COLO668 (cell line): Measurements from ENCODE around the gene CACNA2D2.

Source experiments
- DNase-seq: peaks from one replicate; lab custom pipeline; 2025; ENCODE audit not compliant: unreplicated experiment; lab: John Stamatoyannopoulos, UW

The CACNA2D2 gene

GRCh38 chr3:50502584-50503423 is 630 bp downstream of the CACNA2D2 start:
- no peak for DNase-seq

GRCh38 chr3:50502225-50502583 is 1.2 kb downstream of the CACNA2D2 start:
- DNase-seq: no peak

- no peak for DNase-seq
These were observed 7.6 kb downstream of the CACNA2D2 start for GRCh38 chr3:50495609-50496423.

GRCh38 chr3:50494126-50494525 is 9.3 kb downstream of the CACNA2D2 start:
- no peak for DNase-seq

DNA sequence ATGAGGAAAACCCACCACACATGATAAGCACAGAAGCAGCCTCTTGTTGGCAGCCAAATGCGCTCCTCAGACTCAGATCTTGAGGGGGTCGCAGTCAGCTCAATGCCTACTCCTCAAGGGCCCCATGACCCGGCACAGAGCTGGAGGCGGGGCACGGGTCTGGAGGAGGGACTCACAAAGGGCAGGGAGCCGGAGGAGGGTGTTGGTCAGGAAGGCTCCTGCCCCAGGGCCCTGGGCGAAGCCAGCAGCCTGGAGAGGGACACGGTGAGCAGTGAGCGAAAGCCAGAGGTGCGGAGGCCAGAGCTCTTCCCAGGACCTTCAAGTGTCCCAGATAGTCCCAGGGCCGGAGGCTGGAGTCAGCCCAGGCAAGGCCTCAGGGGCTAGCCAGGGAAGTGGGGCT is 9.8 kb downstream of the CACNA2D2 start:
- DNase-seq: no peak

DNA sequence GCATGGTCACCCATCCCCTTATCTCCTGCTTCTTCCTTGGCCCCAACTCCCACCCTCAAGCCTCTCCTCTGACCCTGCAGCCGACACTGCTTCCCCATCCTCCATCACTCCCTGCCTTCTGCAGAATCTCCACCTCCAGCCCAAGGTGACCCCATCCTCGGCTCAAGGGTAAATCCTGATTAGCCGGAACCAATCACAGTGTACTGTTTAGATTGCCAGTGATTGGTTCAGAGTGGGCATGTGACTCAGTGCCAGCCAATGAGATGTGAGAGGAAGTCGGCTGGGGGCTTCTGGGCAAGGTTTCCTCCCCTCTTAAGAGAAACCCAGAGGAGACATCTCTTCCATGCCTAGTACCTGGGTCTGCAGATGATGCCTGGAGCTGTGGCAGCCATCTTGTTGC is 10.3 kb downstream of the CACNA2D2 start:
- no peak for DNase-seq

- DNase-seq: no peak
These were observed 12.4 kb downstream of the CACNA2D2 start for GRCh38 chr3:50491023-50491422.

DNA sequence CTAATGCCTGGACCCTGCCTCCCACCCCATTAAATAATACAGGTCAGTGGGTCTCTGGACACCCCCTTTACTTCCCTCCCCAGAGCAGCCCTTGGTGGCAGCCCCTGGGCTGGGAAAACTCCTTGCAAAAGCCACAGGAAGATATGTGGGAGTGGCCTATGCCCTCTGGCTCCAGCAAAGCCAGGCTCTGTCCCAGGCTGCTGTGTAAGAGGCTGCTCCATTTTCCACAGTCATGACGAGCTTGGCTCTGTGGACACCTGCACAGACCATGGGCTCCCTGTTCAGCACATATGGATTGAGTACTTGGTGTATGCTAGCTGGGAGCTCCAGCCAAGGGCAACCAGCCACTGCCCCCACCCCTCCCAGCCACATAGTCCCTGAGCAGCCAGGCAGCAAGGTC is 13.0 kb downstream of the CACNA2D2 start:
- no peak for DNase-seq

DNA sequence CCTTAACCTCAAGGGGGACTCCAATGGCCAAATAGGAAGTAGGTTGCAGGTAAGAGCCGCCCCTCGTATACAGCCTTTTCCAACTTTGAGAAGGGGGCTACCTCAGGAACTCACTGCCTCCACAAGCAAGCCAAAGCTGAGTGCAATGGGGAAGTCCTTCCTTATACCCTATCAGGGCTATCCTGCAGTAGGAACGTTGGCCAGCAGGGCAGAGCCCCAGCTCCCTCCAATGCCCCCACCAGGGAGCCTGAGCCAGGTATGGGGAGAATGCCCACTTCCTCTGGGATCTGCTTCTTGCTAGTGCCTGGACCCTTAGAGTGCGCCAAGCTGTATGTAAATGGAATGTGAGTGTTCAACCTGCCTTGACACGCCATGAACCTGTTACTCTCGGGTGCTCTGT is 16.3 kb downstream of the CACNA2D2 start:
- no peak for DNase-seq

DNA sequence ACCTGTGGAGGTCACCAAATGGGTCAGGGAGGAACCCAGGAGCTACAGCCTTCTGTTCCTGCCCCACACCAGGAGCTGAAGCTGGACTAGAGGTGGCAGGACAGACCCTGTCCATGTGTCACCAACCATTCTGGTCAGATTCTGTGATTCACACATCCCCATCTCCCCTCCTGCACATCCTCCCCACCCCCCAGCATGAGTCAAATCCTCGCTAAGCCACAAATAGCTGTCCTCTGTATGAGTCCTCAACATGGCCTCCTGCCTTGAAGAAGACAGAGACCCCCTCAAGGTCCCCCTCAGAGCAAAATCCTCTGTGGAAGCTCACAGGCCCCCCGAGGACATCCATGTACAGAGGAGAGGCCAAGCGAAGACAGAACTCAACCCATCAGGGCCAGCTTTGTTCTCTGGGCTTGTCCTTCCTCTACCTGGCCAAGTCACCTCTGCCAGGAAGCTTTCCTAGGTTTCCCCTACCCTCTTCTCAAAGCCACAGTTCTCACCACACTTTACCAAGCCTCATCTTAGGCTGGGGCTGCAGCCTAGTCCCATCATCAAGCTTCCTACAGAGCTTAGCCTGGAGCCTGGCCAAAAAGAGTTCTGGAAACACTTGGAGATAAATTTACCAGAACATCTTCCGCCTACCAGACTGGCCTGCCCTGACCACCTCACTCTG is 17.1 kb downstream of the CACNA2D2 start:
- DNase-seq: no peak

GRCh38 chr3:50484722-50485121 is 18.7 kb downstream of the CACNA2D2 start:
- no peak for DNase-seq

- no peak for DNase-seq
These were observed 20.1 kb downstream of the CACNA2D2 start for GRCh38 chr3:50483374-50483773.

DNA sequence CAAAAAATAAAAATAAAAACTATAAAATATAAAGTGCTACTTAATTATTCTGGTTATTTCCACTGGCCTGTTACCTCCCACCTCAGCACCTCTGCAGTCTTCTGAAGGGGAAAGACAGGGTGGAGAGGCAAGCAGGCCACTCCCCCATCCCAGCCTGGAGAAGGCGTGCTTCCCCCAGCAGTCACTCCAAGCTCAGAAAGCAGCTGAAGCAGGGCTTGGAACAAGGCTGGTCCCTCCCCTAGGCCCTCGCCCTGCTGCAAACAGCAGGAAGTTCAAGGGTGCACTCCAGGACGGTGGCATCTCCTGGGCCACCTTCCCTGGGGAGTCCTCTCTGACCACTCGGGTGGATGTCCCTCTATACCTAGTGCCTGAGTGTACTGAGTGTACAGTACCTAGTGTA is 21.4 kb downstream of the CACNA2D2 start:
- no peak for DNase-seq

- DNase-seq: no peak
These were observed 23.0 kb downstream of the CACNA2D2 start for GRCh38 chr3:50480471-50480870.

DNA sequence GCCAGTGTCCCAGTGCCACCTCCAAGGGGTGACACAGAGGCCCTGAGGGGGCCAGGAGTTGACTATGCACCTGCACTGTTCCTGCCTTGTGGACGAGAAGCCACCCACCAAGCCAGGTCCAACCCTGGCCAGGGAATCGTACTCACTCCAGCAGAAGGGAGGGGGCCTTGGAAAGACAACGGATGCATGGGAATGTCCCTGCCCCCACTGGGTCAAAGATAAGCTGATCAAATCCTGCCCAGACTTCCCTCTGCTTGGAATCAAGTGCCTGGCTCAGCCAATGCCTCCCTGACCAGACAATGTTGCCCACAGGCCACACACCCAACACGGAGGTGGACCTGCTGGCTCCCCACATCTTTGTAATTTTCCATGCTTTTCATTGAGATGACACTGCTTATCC is 23.9 kb downstream of the CACNA2D2 start:
- DNase-seq: no peak

DNA sequence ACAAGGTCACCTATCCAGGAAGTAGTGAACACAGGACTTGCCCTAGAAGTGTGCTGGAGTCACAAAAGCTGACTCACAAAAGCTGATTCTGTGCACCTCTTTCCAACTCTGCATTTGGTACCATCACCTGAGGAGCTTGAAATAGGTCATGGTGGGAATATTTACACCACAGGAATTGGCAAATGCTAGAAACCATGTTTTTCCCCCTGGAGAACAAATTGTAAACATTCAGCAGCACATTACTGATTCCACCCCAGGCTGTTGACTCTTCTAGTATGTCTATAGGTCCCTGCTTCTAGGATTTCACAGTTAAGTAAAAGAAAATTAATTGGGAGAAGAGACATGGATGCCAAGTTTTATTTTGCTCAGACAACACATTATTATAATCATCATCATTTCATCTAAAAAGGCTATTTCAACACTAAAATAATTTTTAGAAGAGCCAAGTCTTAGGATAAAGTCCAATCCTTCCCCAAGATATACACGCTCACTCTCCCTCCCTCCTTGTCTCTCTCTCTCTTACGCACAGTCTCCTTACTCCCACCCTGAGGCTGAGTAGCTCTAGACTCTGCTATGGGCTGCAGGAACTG is 24.7 kb downstream of the CACNA2D2 start:
- no peak for DNase-seq

DNA sequence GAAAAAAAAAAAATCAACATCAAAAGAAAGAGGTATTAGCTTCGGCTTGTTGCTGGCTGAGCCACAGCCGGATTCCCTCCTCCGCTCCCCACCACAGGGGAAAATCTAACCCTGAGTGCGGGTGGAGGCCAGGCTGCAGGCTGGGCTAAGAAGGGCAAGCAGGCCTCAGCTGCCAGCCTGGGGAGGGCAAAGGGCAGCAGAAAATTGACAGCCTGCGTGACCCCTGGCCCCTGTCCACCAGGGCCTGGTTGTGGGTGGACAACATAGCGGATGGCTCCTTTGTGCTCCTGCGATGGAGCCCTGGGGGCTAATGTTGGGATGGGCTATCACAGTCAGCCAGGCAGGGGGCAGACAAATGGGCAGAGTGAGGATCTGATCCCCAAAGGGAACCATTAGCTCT is 25.4 kb downstream of the CACNA2D2 start:
- DNase-seq: no peak

GRCh38 chr3:50475348-50475747 is 28.1 kb downstream of the CACNA2D2 start:
- DNase-seq: no peak

DNA sequence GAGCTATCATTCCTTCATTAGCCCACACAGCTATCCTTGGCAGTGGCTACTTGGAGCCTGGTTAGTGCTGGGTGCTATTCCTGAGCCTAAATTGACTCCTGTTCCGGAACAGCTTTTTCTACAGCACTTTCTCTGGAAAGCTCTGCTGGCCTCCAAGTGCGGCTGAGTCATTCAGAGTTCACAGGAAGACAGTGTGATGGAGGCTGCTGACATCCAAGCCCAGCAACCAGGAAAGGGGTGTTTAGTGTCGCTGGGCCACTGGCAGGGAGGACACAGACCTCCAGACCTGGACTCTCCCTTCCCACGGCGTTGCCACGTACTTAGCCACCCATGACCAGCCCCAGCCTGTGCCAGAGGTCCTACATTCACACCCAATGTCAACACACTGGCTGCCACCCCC is 28.7 kb downstream of the CACNA2D2 start:
- DNase-seq: no peak

GRCh38 chr3:50473768-50474167 is 29.7 kb downstream of the CACNA2D2 start:
- DNase-seq: no peak

DNA sequence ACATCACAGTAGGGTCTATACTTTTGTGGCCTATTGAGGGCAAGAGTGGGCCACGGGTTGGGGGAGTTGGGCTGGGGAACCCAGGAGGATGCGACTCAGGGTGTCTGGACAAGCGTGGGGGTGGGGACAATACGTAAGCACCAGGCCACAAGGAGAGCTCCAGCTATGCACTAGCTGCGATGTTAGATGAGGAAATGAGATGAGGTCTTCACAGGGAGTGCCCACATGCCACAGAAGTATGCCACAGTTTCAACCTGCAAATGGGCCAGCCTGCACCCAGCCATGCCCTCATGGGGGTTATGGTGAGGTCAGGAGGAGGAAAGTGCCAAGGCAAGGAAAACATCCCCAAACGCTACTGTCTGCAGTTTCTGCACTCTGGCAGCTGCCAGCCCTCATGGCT is 30.5 kb downstream of the CACNA2D2 start:
- DNase-seq: no peak
